ENCODE measurements around the gene WDR6.

- TF ChIP-seq POLR2A (IDR thresholded peaks at IDR 0.05; ENCODE audit: low read length) (no peak), GATA1 (IDR thresholded peaks at IDR 0.05; ENCODE audit: low read depth, low read length) (no peak)
These were observed 10.0 kb upstream of the WDR6 start for GRCh38 chr3:48997102-48997635.
